Gastrocnemius medialis (tissue), 4 donors: Measurements from ENCODE around the gene RELCH.

Experiments
- POLR2A ChIP-seq, 2 donors: fragments of 450-650 bp; IDR thresholded peaks; one replicate each; pipeline ENCODE4 v1.6.1; 2017; ENCODE audit warnings: antibody characterized with exemption in 2 of 2, mild to moderate bottlenecking in 2 of 2, moderate library complexity in 2 of 2
- TF ChIP-seq, protein P1 (sequence below), 5 experiments: fragments of 450-650 bp in 3 of 5; fragments of 200-600 bp in 2 of 5; sonication (generic) in 2 of 5; IDR thresholded peaks in 4 of 5; conservative IDR thresholded peaks in 1 of 5; 1 replicate in 4 of 5; 2 replicates in 1 of 5; pipeline ENCODE4 v1.5.1; 2016 to 2019; ENCODE audit warnings: antibody characterized with exemption in 5 of 5, mild to moderate bottlenecking in 3 of 5, moderate library complexity in 3 of 5

DNA sequence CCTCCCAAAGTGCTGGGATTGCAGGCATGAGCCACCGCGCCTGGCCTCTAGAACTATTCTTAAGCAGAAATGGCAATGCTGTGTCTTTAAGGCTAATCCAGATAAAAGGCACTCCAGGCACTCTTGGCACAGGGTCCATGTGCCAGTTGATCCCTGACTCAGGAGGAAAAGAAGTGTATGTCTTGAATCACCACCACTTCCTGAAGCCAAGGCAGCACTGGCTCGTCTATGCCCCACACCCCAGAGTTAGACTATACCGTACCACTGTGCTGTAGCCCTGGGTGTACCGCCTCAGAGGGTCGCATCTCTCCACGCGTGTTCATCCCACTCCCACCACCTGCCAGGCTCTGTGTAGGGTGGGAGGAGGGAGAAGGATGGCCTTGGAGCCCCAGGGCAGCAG is 147.1 kb downstream of the RELCH start:
- TF ChIP-seq, protein P1, sequence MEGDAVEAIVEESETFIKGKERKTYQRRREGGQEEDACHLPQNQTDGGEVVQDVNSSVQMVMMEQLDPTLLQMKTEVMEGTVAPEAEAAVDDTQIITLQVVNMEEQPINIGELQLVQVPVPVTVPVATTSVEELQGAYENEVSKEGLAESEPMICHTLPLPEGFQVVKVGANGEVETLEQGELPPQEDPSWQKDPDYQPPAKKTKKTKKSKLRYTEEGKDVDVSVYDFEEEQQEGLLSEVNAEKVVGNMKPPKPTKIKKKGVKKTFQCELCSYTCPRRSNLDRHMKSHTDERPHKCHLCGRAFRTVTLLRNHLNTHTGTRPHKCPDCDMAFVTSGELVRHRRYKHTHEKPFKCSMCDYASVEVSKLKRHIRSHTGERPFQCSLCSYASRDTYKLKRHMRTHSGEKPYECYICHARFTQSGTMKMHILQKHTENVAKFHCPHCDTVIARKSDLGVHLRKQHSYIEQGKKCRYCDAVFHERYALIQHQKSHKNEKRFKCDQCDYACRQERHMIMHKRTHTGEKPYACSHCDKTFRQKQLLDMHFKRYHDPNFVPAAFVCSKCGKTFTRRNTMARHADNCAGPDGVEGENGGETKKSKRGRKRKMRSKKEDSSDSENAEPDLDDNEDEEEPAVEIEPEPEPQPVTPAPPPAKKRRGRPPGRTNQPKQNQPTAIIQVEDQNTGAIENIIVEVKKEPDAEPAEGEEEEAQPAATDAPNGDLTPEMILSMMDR (IDR thresholded peaks at IDR 0.05 in 4 of 5, conservative IDR thresholded peaks at IDR 0.05 in 1 of 5) = no peak
- TF ChIP-seq POLR2A (IDR thresholded peaks at IDR 0.05) = no peak
